ENCODE data around the gene IQCH. TPM values are rescaled to one million over a fixed set of nuclear protein-coding genes. Genes with fewer than 3 reads are reported as not detected.

The IQCH gene
- polyA plus RNA-seq, 1 of the 3 experiments (the other 2 are of a cell fraction), result 0.81 TPM

DNA sequence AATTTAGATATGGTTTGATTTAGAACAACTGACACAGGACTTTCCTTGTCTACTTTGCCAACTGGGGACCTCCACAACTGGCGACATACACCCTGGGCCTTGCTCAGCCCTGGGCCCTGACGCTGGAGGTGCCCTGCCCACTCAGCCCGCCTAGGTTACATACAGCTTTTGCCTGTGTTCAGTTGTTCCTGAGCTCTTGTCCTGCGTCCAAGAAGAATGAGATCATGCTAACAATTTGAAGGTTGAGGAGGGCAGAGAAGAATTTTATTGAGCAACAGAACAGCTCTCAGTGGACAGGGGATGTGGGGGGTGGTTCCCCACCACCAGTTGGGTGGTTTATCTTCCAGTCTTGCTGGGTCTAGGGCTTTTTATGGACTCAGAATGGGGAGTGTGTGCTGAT, 67.9 kb downstream of the IQCH start:
- no peak for TF ChIP-seq POLR2AphosphoS5 (IDR thresholded peaks at IDR 0.05; ENCODE audit: low read depth, low read length)
- TF ChIP-seq GABPA (IDR thresholded peaks at IDR 0.05; ENCODE audit: low read depth), result no peak
- TF ChIP-seq, protein P1, sequence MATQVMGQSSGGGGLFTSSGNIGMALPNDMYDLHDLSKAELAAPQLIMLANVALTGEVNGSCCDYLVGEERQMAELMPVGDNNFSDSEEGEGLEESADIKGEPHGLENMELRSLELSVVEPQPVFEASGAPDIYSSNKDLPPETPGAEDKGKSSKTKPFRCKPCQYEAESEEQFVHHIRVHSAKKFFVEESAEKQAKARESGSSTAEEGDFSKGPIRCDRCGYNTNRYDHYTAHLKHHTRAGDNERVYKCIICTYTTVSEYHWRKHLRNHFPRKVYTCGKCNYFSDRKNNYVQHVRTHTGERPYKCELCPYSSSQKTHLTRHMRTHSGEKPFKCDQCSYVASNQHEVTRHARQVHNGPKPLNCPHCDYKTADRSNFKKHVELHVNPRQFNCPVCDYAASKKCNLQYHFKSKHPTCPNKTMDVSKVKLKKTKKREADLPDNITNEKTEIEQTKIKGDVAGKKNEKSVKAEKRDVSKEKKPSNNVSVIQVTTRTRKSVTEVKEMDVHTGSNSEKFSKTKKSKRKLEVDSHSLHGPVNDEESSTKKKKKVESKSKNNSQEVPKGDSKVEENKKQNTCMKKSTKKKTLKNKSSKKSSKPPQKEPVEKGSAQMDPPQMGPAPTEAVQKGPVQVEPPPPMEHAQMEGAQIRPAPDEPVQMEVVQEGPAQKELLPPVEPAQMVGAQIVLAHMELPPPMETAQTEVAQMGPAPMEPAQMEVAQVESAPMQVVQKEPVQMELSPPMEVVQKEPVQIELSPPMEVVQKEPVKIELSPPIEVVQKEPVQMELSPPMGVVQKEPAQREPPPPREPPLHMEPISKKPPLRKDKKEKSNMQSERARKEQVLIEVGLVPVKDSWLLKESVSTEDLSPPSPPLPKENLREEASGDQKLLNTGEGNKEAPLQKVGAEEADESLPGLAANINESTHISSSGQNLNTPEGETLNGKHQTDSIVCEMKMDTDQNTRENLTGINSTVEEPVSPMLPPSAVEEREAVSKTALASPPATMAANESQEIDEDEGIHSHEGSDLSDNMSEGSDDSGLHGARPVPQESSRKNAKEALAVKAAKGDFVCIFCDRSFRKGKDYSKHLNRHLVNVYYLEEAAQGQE (IDR thresholded peaks at IDR 0.05; ENCODE audit: low read depth, low read length), result no peak
- TF ChIP-seq EZH2phosphoT487 (IDR thresholded peaks at IDR 0.05; ENCODE audit: borderline replicate concordance, low read depth), result no peak
- H3K4me1 ChIP-seq (ENCODE audit: control insufficient read depth in 1 of 2, insufficient read depth in 2 of 2, low read depth in 1 of 2, low read length in 1 of 2), result no peaks in the 10 kb centered on the region
- no peak overlapping the region for H3K4me2 ChIP-seq
- H2AFZ ChIP-seq (ENCODE audit: low read depth), result no peak overlapping the region
- CTCF ChIA-PET, result interaction anchor here (1.0 kb wide), 1 partner anchor 11 kb away, joined by 3 read pairs; no protein-coding TSS in a partner anchor
- H3F3A ChIP-seq (replicated peaks; ENCODE audit: insufficient read depth), result no peaks in the 10 kb centered on the region
- H4K20me1 ChIP-seq (ENCODE audit: insufficient read depth), result no peaks in the 10 kb centered on the region
- H3K79me2 ChIP-seq (ENCODE audit: insufficient read depth), result no peaks in the 10 kb centered on the region; the same call in 1 of the 2 replicates
- no peaks in the 10 kb centered on the region for H3K36me3 ChIP-seq (replicated peaks in 1 of 2; ENCODE audit: control insufficient read depth in 1 of 2, insufficient read depth in 2 of 2, low read length in 1 of 2)
- H3K27ac ChIP-seq (ENCODE audit: low read depth in 2 of 2, low read length in 1 of 2), result no peak overlapping the region
- no peak overlapping the region for H3K4me3 ChIP-seq (ENCODE audit: low read depth in 2 of 2, low read length in 1 of 2)
- H3K9me2 ChIP-seq, result no peaks in the 10 kb centered on the region
- POLR2A ChIA-PET, result no interaction called here
- no peaks in the 10 kb centered on the region for H3K27me3 ChIP-seq (ENCODE audit: insufficient read depth)
- no peak overlapping the region for H3K9ac ChIP-seq
- no peak for DNase-seq
- WGBS (ENCODE audit: low lambda C conversion rate), result 88% methylated on average over 4 of the region's 4 CpGs
- no peaks in the 10 kb centered on the region for H3K9me3 ChIP-seq

DNA sequence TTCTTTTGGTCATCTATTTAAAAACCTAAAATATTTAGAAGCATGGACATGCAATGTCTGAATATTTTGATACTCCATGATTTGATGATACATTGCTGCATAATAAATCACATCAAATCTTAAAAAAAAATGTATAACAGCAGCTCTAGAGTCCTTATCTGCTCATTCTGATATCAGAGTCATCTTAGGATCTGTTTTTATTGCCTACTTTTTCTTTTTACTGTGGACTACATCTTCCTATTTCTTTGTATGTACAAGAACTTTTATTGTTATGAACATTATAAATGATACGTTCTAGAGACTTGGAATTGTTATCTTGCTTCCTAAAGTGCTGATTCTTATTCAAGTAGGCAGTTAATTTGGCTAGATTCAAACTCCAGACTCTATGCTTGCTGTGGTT, 72.7 kb downstream of the IQCH start:
- Histone ChIP-seq H3K4me1 (ENCODE audit: control insufficient read depth in 1 of 2, insufficient read depth in 2 of 2, low read depth in 1 of 2, low read length in 1 of 2) (peaks cover 0 to 2% of the 10 kb centered on the region in 2 experiments; a peak in 1 of 4 replicates), H3K9ac (no peak overlapping the region), H3K9me3 (no peaks in the 10 kb centered on the region), H3F3A (replicated peaks; ENCODE audit: insufficient read depth) (no peaks in the 10 kb centered on the region), H3K27me3 (ENCODE audit: insufficient read depth) (no peaks in the 10 kb centered on the region), H4K20me1 (ENCODE audit: insufficient read depth) (no peaks in the 10 kb centered on the region), H3K36me3 (replicated peaks in 1 of 2; ENCODE audit: control insufficient read depth in 1 of 2, insufficient read depth in 2 of 2, low read length in 1 of 2) (no peaks in the 10 kb centered on the region), H3K27ac (ENCODE audit: low read depth in 2 of 2, low read length in 1 of 2) (no peak overlapping the region), H3K79me2 (ENCODE audit: insufficient read depth) (no peaks in the 10 kb centered on the region; the same call in 1 of the 2 replicates), H2AFZ (ENCODE audit: low read depth) (no peak overlapping the region), H3K4me3 (ENCODE audit: low read depth in 2 of 2, low read length in 1 of 2) (no peak overlapping the region), H3K4me2 (no peak overlapping the region), H3K9me2 (no peaks in the 10 kb centered on the region)
- ChIA-PET CTCF (no interaction called here), POLR2A (no interaction called here)
- TF ChIP-seq, protein P1 (IDR thresholded peaks at IDR 0.05; ENCODE audit: low read depth, low read length), result no peak
- TF ChIP-seq EZH2phosphoT487 (IDR thresholded peaks at IDR 0.05; ENCODE audit: borderline replicate concordance, low read depth) (no peak), GABPA (IDR thresholded peaks at IDR 0.05; ENCODE audit: low read depth) (no peak), FOXM1 (IDR thresholded peaks at IDR 0.05; ENCODE audit: low read depth) (no peak), FOSL2 (IDR thresholded peaks at IDR 0.05; ENCODE audit: borderline replicate concordance, low read depth) (no peak), YY1 (IDR thresholded peaks at IDR 0.05; ENCODE audit: low read depth) (no peak)
- TF ChIP-seq, protein P2, sequence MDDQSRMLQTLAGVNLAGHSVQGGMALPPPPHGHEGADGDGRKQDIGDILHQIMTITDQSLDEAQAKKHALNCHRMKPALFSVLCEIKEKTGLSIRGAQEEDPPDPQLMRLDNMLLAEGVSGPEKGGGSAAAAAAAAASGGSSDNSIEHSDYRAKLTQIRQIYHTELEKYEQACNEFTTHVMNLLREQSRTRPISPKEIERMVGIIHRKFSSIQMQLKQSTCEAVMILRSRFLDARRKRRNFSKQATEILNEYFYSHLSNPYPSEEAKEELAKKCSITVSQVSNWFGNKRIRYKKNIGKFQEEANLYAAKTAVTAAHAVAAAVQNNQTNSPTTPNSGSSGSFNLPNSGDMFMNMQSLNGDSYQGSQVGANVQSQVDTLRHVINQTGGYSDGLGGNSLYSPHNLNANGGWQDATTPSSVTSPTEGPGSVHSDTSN (IDR thresholded peaks at IDR 0.05), result no peak
- WGBS (ENCODE audit: low lambda C conversion rate), result 45% methylated on average over 1 of the region's 1 CpG
- DNase-seq, result no peak
